HL-60/S4 (cell line): Measurements from ENCODE around the gene BCR.

ENCODE experiments used
- in situ Hi-C: fragments of 300-500 bp; cut with MboI; formaldehyde crosslinking; loops from 2 replicates; pipeline ENCODE4 v1.14.3; 2022; ENCODE audit warnings: low sequenced_read_pairs

Gene BCR

GRCh38 chr22:23180301-23180892, at the start of gene BCR:
BCR (plus strand) TSS chr22:23180509; CDS start chr22:23180961, 452 bp downstream.
- in situ Hi-C loops, result no loop called here

GRCh38 chr22:23130697-23131096, 49.6 kb upstream of the BCR start:
- in situ Hi-C loops, result loop anchor here (25.0 kb wide), 1 partner anchor 257 kb away; no protein-coding TSS in a partner anchor

- in situ Hi-C loops, result loop anchor here (25.0 kb wide), 1 partner anchor 255 kb away; no protein-coding TSS in a partner anchor
Observed at GRCh38 chr22:23131931-23132330, 48.4 kb upstream of the BCR start.

- in situ Hi-C loops, result loop anchor here (25.0 kb wide), 1 partner anchor 255 kb away; no protein-coding TSS in a partner anchor
Observed at GRCh38 chr22:23132376-23133091, 47.8 kb upstream of the BCR start.

GRCh38 chr22:23133922-23134321, 46.4 kb upstream of the BCR start:
- in situ Hi-C loops, result loop anchor here (25.0 kb wide), 1 partner anchor 253 kb away; no protein-coding TSS in a partner anchor

GRCh38 chr22:23136991-23137390, 43.3 kb upstream of the BCR start:
- in situ Hi-C loops, result loop anchor here (25.0 kb wide), 1 partner anchor 250 kb away; no protein-coding TSS in a partner anchor

GRCh38 chr22:23137468-23137867, 42.8 kb upstream of the BCR start:
- in situ Hi-C loops, result loop anchor here (25.0 kb wide), 1 partner anchor 250 kb away; no protein-coding TSS in a partner anchor

- in situ Hi-C loops, result loop anchor here (25.0 kb wide), 1 partner anchor 249 kb away; no protein-coding TSS in a partner anchor
Observed at GRCh38 chr22:23137905-23138561, 42.3 kb upstream of the BCR start.

GRCh38 chr22:23138584-23139435, 41.5 kb upstream of the BCR start:
- in situ Hi-C loops, result loop anchor here (25.0 kb wide), 1 partner anchor 248 kb away; no protein-coding TSS in a partner anchor

- in situ Hi-C loops, result loop anchor here (25.0 kb wide), 1 partner anchor 247 kb away; no protein-coding TSS in a partner anchor
Observed at GRCh38 chr22:23140385-23140784, 39.9 kb upstream of the BCR start.

- in situ Hi-C loops, result loop anchor here (25.0 kb wide), 1 partner anchor 245 kb away; no protein-coding TSS in a partner anchor
Observed at GRCh38 chr22:23142546-23143105, 37.7 kb upstream of the BCR start.

GRCh38 chr22:23143119-23143518, 37.2 kb upstream of the BCR start:
- in situ Hi-C loops, result loop anchor here (25.0 kb wide), 1 partner anchor 244 kb away; no protein-coding TSS in a partner anchor

- in situ Hi-C loops, result loop anchor here (25.0 kb wide), 1 partner anchor 243 kb away; no protein-coding TSS in a partner anchor
Observed at GRCh38 chr22:23144432-23144831, 35.9 kb upstream of the BCR start.

GRCh38 chr22:23144932-23145877, 35.1 kb upstream of the BCR start, which contains the start of gene RAB36:
RAB36 (plus strand) TSS chr22:23145477; CDS start chr22:23146617, 1,140 bp downstream.
- in situ Hi-C loops, result loop anchor here (25.0 kb wide), 1 partner anchor 242 kb away; no protein-coding TSS in a partner anchor

- in situ Hi-C loops, result loop anchor here (25.0 kb wide), 1 partner anchor 241 kb away; no protein-coding TSS in a partner anchor
Observed at GRCh38 chr22:23145878-23146470, 34.3 kb upstream of the BCR start.

GRCh38 chr22:23146478-23147205, 33.7 kb upstream of the BCR start:
- in situ Hi-C loops, result loop anchor here (25.0 kb wide), 1 partner anchor 241 kb away; no protein-coding TSS in a partner anchor
